Ramos (cell line): Measurements from ENCODE around the gene DDT.
"Not testable (repeated sequence)": the region's sequence is repeated elsewhere in the genome, so short reads cannot be mapped to it uniquely, and the experiment has no call there.

Experiments
- in situ Hi-C: fragments of 300-500 bp; cut with MboI; formaldehyde crosslinking; loops from one replicate; pipeline ENCODE4 v1.14.3; 2022; ENCODE audit warnings: low sequenced_read_pairs; ENCODE audit not compliant: unreplicated experiment

DDT gene

GRCh38 chr22:23974345-23974744, at the start of gene DDT:
Gene DDT, minus strand, starts transcription at chr22:23974441. Its CDS starts 27 bp downstream, at chr22:23974414.
- in situ Hi-C loops = not testable (repeated sequence)

DNA sequence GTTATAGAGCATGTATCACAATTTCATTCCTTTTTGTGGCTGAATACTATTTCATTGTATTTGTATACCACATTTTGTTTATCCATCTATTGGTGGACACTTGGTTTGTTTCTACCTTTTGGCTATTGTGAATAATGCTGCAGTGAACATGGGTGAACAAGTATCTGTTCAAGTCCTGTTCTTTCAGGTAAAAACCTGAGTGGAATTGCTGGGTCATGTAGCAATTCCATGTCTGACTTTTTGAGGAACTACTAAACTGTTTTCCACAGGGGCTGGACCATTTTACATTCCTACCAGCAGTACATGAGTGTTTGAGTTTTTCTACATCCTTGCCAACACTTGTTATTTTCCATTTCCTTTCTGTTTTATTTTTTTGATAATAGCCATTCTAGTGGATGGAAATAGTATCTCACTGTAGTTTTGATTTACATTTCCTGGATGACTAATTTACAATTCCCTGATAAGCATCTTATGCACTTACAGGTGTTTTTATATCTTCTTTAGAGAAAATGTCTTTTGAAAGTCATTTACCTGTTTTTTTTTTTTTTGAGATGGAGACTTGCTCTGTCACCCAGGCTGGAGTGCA, 49.1 kb upstream of the DDT start:
- in situ Hi-C loops = no loop called here

DNA sequence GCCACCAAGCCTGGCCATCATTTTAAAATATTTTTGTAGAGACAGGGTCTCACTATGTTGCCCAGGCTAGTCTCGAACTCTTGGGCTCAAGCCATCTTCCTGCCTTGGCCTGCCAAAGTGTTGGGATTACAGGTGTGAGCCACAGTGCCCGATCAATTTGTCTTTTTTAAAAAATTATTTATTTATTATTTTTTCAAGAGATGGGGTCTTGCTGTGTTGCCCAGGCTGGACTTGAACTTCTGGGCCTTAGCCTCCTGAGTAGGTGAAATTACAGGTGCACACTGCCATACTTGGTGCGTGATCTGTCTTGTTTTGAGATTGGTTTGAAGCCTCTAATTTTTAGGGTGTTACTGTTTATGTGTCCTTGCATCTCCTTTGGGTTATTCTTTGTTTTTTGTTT, 47.1 kb upstream of the DDT start:
- in situ Hi-C loops = no loop called here

DNA sequence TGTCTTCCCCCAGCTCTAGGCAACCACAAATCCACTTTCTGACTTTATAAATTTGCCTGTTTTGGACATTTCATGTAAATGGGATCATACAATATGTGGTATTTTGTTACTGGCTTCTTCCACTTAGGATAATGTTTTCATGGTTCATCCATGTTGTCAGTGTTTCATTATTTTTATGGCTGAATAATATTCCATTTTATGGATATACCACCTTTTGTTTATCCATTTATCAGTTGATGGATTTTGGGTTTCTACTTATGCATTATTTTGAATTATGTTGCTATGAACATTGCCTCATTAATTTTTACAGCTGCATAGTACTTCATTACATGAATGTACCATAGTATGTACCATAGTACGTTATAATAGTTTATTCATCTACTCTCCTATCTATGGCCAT, 41.9 kb upstream of the DDT start:
- in situ Hi-C loops = no loop called here

DNA sequence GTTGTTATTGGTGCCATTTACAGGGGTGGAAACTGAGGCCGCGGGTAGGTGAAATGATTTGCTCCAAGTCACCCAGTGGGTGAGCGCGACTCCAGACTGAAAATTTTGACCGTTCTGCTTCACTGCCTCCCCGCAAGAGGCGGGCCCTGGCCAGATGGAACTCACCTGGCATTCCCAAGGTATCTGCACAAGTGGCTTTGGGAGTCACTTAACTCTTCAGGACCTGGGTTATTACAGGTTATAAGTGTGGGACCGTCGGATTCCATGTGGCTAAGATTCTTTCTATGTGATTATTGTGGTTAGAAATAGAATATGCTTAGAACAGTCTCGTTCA, 37.5 kb upstream of the DDT start:
- in situ Hi-C loops = no loop called here

- in situ Hi-C loops = no loop called here
Observed at GRCh38 chr22:24010018-24010391, 35.8 kb upstream of the DDT start.

DNA sequence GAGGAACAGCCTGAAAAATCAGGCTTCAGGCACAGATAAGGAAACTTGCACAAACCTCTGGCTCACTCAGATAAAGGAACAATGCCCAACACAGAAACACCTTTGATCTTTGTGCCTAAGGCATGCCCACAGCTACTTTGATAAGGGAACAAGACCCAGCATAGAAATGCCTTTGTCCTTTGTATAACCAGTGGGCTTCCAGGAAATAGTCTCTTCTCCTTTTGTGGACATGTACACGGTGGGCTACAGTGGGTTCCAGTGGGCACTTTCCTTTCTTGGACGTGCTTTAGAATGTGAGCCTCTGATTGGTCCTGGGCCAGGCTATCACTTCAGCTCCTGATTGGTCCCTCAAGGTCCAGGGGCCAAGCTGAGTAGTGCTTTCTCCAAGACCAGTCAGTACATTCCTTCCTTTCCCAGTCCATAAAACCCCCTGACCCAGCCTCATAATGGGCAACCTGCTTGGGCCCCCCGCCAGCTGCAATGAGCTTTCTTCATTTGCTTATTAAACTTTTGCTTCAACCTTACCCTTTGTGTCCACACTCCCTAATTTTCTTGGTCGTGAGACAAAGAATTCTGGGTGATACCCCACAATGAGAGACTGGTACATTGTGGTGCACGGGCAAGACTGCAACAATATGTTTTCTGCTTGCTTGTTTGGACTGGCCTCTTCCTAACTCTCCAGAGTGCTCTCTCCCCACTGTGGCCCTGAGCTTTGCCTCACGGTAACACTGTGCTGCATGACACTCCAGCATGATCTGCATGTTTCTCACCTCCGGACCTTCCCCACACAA, 35.2 kb upstream of the DDT start:
- in situ Hi-C loops = no loop called here

DNA sequence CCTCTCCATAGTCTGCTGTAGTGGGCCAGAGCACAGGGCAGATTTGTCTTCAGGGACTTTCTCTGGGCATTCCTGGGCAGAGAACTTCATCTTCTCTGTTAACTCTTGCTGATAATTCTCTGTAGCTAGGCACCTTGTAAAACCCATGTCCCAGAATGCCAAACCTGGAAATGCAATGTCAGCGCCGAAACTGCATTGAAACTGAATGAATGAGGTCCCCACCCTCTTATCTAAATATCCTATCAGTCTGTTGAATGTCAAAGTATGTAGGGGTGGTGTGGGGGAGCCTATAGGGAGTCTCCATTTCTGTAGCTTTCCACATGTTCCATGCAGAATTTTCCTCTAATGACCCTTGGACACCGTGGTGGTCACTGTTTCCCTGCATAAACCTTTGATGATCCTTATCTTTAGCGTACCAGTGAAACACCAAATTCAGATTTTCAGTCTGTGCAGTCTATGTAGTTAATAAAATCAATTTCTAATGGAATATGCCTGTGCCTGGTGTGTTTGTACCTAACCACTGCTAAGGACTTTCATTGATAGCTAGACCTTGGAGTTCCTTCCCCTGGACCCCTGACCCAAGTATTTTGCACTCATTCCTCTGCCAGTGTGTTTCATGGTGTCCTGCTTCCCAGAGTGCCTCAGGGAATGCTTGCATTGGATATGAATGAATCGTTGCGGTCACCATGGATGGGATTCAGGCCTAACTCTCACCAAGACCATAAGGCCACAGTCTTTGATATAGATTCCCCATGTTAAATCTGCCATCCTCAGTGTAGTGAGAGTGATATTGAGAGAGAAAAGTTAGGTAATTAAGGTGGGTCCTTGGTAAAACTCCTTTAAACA, 34.4 kb upstream of the DDT start:
- in situ Hi-C loops = no loop called here

GRCh38 chr22:24008022-24008283, 33.7 kb upstream of the DDT start:
- in situ Hi-C loops = no loop called here

DNA sequence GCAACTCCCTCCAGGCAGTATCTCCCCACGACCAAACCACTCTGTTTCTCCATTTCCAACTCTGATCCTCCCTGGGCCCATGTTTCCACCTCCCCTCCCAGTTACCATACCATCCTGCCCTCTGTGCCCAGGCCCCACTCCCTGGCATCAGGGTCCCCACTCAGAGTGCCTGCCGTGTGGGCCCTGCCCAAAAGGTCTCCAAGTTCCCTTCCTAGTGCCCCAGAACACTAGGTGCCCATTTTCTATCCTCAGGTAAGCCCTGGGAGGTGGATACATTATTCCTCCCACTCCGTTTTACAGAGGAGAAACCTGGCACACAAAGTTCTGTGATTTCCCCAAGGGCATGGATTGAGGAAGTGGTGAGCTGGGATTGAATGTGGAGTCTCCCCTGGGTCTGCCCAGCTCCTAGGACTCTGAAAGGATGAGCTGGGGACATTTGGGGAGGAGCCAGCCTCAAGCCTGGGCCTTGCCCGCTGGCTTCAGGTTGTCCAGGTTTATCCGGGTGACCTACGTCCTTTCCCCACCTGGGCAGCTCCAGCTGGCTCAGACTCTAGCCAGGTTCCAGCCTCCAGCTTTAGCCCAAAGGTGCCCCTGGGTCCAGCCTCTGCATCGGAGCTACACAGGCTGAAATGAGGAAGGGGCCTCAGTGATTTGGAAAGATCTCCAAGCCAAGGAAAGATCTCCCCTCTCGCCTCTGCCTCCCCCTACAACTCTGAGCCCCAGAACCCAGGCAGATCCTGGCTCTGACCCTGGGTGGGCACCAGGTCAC, 33.2 kb upstream of the DDT start:
- in situ Hi-C loops = no loop called here

- in situ Hi-C loops = no loop called here
Observed at GRCh38 chr22:24006914-24007214, 32.6 kb upstream of the DDT start.

DNA sequence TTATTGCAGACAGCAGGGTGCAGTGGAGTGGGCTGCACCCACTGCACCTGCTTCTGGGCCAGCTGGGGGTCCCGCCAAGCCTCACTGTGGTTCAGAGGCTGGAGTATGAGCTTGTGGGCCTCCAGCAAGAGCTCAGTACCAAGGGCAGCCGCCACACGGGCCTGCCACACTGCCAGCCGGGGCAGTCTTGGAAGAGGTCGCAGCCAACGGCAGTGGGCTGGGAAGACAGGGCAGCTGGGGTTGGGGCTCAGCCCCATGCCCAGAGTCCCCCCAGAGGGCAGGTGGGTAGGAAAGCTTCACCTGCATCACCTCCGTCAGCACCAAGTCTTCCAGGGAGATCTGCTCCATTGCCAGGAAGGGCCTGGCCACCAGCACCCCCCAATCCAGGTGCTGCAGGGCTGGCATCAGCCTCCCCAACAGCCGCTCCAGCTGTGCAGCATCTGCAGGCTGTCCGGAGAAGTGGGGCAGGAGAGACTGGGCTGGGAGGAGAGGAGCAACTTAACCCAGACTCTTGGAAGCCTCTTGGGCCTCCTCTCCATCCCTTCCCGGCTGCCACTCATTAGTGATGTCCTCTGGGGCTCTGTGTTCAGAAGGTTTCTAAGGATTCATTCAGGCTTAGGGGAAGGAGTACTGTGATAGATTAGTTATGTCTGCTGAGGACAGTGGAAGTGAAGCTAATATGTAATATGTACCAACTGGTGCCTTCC, 32.1 kb upstream of the DDT start:
- in situ Hi-C loops = no loop called here

DNA sequence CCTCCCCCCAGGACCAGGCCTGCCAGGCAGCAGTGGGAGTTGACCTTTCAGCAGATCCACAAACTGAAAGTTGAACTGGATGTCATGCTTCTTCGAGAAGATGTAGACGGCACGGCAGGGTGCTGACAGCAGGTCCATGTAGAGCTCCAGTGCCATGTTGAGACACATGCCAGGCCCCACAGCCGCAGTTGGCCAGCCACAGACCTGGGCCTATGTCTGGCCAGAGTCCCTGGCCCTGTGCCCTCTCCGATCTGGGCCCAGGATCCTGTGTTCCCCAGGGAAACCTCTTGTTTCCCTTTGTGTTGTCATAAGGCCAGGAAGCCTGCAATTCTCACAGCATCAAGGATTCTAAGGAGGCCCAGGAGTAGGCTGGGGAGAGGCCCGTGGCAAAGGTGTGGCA, 31.0 kb upstream of the DDT start, which contains the start of gene GSTT4:
Gene GSTT4, minus strand, starts transcription at position 253 of the 400 bp plus-strand sequence. Its CDS starts 97 bp downstream, at position 156.
- in situ Hi-C loops = no loop called here

- in situ Hi-C loops = no loop called here
Observed at GRCh38 chr22:24003887-24004286, 29.6 kb upstream of the DDT start.

DNA sequence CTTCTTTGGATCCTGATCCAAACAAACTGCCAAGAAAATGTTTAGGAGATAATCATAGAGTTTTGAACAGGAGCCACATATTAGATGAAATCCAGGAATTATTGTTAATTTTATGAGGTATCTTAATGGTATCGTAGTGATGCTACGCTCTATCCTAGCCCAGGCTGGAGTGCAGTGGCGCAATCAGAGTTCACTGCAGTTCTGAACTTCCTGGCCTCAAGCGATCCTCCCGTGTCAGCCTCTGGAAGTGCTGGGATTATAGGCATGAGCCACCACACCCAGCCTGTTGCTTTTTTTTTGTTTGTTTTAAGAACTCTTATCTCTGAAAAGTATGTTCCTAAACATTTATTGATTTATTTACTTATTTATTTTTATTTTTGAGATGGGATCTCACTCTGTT, 28.6 kb upstream of the DDT start:
- in situ Hi-C loops = no loop called here

DNA sequence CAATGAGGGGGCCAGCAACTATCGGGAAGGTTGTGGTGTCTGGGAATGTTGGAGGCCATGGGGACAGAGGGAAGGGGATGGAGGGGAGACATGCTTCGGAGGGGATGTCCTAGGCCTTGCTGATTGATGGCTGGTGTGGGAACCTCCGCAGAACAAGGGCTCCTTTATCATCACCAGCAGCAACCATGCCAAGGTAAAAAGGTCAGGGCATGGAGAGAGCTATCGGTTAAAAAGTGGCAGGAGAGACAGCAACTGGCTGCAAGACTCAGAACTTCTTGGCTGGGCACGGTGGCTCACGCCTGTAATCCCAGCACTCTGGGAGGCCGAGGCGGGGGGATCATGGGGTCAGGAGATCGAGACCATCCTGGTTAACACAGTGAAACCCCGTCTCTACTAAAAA, 28.0 kb upstream of the DDT start:
- in situ Hi-C loops = no loop called here

DNA sequence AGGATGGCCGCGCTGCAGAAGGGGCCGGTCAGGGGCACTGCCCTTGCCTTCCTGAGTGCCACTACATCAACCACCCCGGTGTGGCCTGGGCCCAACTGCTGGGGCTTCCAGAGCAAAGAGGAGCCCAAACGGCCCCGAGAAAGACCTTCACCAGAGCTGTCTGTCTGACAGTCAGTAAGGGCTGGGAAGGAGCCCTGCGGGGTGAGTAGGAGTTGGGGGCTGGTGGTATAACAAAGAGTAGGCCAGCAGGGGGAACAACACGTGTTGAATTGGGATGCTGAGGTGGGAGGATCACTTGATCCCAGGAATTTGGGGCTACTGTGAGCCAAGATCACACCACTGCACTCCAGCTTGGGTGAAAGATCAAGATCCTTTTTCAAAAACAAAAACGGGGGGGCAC, 27.1 kb upstream of the DDT start:
- in situ Hi-C loops = no loop called here

- in situ Hi-C loops = loop anchor here (10.0 kb wide), 1 partner anchor 165 kb away; no protein-coding TSS in a partner anchor
Observed at GRCh38 chr22:23999779-24000178, 25.5 kb upstream of the DDT start.

- in situ Hi-C loops = loop anchor here (10.0 kb wide), 1 partner anchor 168 kb away; no protein-coding TSS in a partner anchor
Observed at GRCh38 chr22:23997092-23997491, 22.9 kb upstream of the DDT start.

DNA sequence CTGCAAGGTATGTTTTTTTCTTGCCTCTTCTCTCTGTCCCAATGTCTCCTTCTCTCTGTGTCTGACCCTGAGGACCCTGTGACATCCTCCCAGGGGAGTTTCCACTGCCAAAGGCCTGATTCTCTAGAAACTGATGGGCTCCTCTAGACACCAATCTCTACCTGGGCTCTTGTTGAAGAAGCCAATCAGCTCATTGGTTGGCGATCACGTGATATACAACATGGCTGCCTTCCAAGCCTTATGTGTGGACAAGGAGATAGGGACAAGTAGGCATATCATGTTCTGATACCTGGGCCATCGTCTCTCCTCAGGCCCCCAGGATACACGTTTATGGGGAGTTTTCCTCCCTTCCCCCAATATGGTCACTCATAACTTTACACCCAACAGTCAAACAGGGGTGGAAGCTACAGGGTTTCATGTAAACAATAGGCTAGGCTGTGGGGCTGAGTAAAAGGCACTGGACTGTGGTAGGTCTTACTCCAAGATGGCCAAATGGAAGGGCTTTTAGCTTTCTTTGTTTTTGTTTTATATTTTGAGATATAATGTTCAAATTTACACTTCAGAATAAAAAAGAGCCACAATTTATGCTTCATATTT, 19.4 kb upstream of the DDT start:
- in situ Hi-C loops = loop anchor here (10.0 kb wide), 1 partner anchor 171 kb away; no protein-coding TSS in a partner anchor
